Lower leg skin (tissue), 4 donors: Measurements from ENCODE around the gene ZIC5. TPM values are rescaled to one million over a fixed set of nuclear protein-coding genes. Genes with fewer than 3 reads are reported as not detected.
A peak's percentile ranks its signal among the peaks of the same experiment; 100 is the strongest.

Source experiments
- DNase-seq, 2 donors: peaks; one replicate each; pipeline ENCODE4 v3.0.0-alpha.2; 2019; ENCODE audit warnings: low spot score in 2 of 2
- H3K4me3 ChIP-seq: fragments of 200-600 bp; sonication (generic); 2 replicates; pipeline ENCODE4 v1.5.1; 2017; ENCODE audit warnings: mild to moderate bottlenecking, low read depth; ENCODE audit not compliant: poor library complexity, severe bottlenecking
- POLR2A ChIP-seq, 2 donors: fragments of 450-650 bp; IDR thresholded peaks; one replicate each; pipeline ENCODE4 v1.6.1; 2016 to 2017; ENCODE audit warnings: antibody characterized with exemption in 2 of 2, mild to moderate bottlenecking in 1 of 2, moderate library complexity in 1 of 2
- WGBS, 2 donors: methylation state at CpG; one replicate each; pipeline ENCODE4 v1.1.5; 2018; 5-methylcytosine and 5-hydroxymethylcytosine counted together
- intact Hi-C: fragments of 100-400 bp; cut with DNase I; formaldehyde crosslinking; loops from one replicate; pipeline ENCODE4 v1.15.0; 2023; ENCODE audit warnings: low total_unique reads
- total RNA-seq, 4 donors: library from RNA; depleted of rRNA; stranded (reverse); fragments of >200 nt; gene quantifications; one replicate each; pipeline ENCODE4 v1.1.0, GENCODE V29; 2016
- TF ChIP-seq, protein P1 (sequence below), 3 donors: fragments of 450-650 bp; IDR thresholded peaks; one replicate each; pipeline ENCODE4 v1.5.1; 2016; ENCODE audit warnings: antibody characterized with exemption in 3 of 3, mild to moderate bottlenecking in 3 of 3, moderate library complexity in 2 of 3

Gene ZIC5
- total RNA-seq, 4 donors from 2014 or later, result not detected

DNA sequence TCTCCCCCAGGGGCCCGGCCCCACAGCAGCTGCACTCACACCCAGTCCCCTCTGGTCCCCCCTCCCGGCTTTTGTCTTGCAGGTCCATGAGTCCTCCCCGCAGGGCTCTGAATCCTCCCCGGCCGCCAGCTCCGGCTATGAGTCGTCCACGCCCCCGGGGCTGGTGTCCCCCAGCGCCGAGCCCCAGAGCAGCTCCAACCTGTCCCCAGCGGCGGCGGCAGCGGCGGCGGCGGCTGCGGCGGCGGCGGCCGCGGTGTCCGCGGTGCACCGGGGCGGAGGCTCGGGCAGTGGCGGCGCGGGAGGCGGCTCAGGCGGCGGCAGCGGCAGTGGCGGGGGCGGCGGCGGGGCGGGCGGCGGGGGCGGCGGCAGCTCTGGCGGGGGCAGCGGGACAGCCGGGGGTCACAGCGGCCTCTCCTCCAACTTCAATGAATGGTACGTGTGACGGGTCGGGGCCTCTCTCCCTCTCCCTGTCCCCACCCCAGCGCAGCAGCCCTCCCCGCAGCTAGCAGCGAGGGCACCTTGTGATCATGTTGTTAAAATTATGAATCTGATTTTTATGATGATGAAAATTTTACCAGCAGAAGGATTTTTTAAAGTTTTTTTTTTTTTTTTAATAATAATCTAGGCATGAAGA is 13.8 kb upstream of the ZIC5 start:
- intact Hi-C loops, result no loop called here
- no peak overlapping the region for H3K4me3 ChIP-seq
- TF ChIP-seq, protein P1, sequence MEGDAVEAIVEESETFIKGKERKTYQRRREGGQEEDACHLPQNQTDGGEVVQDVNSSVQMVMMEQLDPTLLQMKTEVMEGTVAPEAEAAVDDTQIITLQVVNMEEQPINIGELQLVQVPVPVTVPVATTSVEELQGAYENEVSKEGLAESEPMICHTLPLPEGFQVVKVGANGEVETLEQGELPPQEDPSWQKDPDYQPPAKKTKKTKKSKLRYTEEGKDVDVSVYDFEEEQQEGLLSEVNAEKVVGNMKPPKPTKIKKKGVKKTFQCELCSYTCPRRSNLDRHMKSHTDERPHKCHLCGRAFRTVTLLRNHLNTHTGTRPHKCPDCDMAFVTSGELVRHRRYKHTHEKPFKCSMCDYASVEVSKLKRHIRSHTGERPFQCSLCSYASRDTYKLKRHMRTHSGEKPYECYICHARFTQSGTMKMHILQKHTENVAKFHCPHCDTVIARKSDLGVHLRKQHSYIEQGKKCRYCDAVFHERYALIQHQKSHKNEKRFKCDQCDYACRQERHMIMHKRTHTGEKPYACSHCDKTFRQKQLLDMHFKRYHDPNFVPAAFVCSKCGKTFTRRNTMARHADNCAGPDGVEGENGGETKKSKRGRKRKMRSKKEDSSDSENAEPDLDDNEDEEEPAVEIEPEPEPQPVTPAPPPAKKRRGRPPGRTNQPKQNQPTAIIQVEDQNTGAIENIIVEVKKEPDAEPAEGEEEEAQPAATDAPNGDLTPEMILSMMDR (IDR thresholded peaks at IDR 0.05), result no peak
- TF ChIP-seq POLR2A (IDR thresholded peaks at IDR 0.05), result no peak
- DNase-seq, result peak in 1 of 2 donors; percentile 66
- WGBS, 2 donors, result 5 to 8% methylated on average over 24 to 37 of the region's 55 CpGs

DNA sequence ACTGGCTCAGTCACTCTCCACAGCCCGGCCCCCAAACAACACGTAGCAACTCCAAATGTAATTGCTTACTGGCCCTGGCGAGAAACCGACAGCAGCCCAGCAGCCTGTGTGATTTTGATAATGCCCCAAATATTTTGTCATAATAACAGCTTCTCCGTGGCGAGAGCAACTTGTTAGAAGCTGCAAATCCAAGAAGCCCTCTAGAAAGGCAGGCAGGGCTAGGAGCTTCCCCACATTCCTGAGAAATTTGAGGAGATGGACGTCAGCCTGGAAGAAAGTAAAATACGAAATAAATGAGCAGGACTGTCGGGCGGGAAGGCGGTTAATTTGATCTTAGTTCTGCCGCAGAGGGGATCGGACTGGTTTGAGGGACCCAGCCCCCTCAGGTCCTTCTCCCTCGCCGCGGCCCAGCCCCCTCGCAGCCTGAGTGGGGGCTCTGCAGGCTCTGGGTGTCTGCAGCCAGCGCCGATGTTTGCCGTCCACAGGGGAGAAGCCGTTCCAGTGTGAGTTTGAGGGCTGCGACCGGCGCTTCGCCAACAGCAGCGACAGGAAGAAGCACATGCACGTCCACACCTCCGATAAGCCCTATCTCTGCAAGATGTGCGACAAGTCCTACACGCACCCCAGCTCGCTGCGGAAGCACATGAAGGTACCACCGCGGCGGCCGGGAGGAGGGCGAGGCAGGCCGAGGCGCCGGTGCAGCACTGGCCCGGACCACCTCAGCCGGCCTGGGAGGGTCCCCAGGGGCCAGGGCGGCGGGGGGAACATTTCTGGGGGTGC is 13.1 kb upstream of the ZIC5 start:
- no peak overlapping the region for H3K4me3 ChIP-seq
- intact Hi-C loops, result no loop called here
- TF ChIP-seq, protein P1 (IDR thresholded peaks at IDR 0.05), result no peak
- TF ChIP-seq POLR2A (IDR thresholded peaks at IDR 0.05), result no peak
- WGBS, 2 donors, result 9 to 12% methylated on average over 26 to 42 of the region's 44 CpGs
- no peak for DNase-seq

DNA sequence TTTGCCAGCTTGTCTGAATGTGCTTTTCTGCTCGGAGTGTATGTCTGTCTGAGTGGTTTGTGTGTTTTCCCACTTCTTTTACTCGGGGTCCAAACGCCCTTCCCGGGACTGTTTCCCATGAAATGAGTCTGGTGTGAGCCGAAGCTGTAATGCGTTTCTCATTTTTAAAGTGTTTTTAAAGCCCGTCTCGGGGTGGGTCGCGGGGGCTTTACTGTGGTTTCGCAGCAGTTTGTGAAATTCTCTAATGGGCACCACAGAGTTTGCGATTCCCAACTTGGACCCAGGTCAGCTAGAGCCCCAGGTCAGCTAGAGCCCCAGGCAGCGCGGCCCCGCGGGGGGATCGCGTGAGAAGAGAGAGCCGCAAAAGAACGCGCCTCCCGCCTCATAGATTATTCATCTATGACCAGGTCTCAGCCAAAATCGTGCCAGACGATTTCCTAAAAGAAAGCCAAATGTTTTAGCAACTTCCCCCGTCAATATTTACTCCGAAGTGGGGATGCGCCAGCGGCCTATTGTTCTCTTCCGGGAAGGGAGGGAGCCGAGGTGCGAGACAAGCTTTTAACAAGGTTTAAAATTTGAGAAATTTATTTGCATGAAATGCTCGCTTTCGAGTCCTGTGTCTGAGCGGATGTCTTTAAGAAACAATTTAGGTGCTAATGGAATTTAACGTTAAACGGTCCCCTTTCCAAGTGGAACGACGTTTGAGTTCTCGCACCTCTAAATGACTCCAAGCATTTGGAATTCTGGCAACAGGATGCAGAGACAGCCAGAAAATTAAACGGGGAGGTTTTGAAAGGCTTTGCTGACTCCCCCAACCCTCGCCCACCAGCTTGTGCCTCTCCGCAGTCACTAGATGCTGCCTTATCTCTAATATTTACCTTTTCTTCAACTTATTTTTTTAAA is 12.2 kb upstream of the ZIC5 start:
- intact Hi-C loops, result no loop called here
- WGBS, 2 donors, result 10 to 13% methylated on average over 42 of the region's 42 CpGs
- no peak for TF ChIP-seq POLR2A (IDR thresholded peaks at IDR 0.05)
- TF ChIP-seq, protein P1 (IDR thresholded peaks at IDR 0.05), result no peak
- DNase-seq, result no peak
- H3K4me3 ChIP-seq, result no peak overlapping the region

DNA sequence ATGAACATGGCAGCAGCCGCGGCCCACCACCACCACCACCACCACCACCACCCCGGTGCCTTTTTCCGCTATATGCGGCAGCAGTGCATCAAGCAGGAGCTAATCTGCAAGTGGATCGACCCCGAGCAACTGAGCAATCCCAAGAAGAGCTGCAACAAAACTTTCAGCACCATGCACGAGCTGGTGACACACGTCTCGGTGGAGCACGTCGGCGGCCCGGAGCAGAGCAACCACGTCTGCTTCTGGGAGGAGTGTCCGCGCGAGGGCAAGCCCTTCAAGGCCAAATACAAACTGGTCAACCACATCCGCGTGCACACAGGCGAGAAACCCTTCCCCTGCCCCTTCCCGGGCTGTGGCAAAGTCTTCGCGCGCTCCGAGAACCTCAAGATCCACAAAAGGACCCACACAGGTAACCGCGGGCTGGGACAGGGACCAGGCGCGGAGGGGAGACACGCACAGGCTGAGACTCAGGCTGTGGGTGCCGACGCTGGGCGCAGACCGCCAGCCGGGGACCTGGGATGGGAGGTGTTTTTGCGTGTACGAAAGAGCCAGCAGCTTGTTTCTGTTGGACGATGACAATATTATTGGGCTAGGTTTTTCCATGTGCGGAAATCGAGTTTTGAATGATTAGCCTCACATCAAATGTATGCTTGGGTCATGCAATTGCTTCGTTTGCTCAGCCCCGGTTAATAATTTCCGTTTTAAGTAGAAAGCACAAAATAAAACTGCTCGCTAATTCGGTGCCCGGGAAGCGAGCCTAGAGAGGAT is 11.3 kb upstream of the ZIC5 start:
- DNase-seq, result no peak
- no peak overlapping the region for H3K4me3 ChIP-seq
- intact Hi-C loops, result no loop called here
- TF ChIP-seq, protein P1 (IDR thresholded peaks at IDR 0.05), result no peak
- no peak for TF ChIP-seq POLR2A (IDR thresholded peaks at IDR 0.05)
- WGBS, 2 donors, result 8 to 9% methylated on average over 41 to 48 of the region's 48 CpGs

DNA sequence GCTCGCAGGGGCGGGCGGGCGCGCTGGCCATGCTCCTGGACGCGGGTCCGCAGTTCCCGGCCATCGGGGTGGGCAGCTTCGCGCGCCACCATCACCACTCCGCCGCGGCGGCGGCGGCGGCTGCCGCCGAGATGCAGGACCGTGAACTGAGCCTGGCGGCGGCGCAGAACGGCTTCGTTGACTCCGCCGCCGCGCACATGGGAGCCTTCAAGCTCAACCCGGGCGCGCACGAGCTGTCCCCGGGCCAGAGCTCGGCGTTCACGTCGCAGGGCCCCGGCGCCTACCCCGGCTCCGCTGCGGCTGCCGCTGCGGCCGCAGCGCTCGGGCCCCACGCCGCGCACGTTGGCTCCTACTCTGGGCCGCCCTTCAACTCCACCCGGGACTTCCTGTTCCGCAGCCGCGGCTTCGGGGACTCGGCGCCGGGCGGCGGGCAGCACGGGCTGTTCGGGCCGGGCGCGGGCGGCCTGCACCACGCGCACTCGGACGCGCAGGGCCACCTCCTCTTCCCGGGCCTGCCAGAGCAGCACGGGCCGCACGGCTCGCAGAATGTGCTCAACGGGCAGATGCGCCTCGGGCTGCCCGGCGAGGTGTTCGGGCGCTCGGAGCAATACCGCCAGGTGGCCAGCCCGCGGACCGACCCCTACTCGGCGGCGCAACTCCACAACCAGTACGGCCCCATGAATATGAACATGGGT is 10.6 kb upstream of the ZIC5 start:
- TF ChIP-seq, protein P1 (IDR thresholded peaks at IDR 0.05), result no peak
- no peak for TF ChIP-seq POLR2A (IDR thresholded peaks at IDR 0.05)
- WGBS, 2 donors, result 0 to 3% methylated on average over 6 to 36 of the region's 98 CpGs
- H3K4me3 ChIP-seq, result peak overlapping the region; percentile 15
- no peak for DNase-seq
- intact Hi-C loops, result no loop called here
